Dermis lymphatic vessel endothelial cell (primary cell): ENCODE data around the gene PSMA7. TPM values are rescaled to one million over a fixed set of nuclear protein-coding genes. Genes with fewer than 3 reads are reported as not detected.

Source experiments
- total RNA-seq: library from RNA; depleted of rRNA; stranded (reverse); fragments of >200 nt; gene quantifications from 2 replicates; pipeline ENCODE4 v1.2.1, GENCODE V29; 2014

PSMA7 gene
- 313 and 348 TPM in 2 replicates for total RNA-seq

DNA sequence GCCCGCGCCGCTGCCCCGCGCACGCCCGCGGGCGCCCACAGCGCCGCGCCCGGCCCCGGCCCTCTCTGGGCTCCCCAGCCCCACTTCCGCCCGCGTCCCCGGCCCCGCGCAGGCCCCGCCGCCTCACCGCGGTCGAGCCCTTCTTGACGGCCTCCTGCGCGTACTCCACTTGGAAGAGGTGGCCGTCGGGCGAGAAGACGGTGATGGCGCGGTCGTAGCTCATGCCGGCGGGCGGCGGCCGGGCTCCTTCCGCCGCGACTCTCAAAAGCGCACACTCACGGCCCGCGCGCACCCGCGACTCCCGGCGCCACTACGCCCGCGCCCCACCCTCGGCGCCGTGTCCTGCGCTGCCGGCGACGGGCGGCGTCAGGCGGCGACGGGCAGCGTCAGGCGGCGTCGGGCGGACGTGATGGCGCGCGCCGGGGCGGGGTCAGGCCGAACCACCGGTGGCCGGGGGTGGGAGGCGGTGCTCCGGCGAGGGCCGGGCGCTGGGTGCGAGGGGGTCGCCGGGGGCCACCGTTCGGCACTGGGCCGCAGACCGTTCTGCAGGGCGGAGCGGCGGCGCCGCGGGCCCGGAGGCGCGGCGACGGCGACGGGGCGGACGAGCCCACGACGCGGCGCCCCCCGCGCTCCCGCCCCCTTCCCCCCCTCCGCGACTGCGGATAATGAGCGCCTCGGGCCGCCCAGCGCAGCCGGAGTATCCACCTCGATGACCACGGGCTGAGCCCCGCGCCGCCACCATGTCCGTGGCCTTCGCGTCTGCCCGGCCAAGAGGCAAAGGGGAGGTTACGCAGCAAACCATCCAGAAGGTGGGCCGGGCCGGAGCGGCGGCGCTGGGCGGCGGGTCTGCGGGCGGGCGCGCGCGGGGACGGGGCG lies at the start of gene PSMA7, which contains the start of gene SS18L1:
TSS of gene PSMA7 (minus strand) at position 314 of the 876 bp plus-strand sequence. CDS start at position 223, 91 bp downstream.
TSS of gene SS18L1 (plus strand) at position 689 of the 876 bp plus-strand sequence. CDS start at position 741, 52 bp downstream.

DNA sequence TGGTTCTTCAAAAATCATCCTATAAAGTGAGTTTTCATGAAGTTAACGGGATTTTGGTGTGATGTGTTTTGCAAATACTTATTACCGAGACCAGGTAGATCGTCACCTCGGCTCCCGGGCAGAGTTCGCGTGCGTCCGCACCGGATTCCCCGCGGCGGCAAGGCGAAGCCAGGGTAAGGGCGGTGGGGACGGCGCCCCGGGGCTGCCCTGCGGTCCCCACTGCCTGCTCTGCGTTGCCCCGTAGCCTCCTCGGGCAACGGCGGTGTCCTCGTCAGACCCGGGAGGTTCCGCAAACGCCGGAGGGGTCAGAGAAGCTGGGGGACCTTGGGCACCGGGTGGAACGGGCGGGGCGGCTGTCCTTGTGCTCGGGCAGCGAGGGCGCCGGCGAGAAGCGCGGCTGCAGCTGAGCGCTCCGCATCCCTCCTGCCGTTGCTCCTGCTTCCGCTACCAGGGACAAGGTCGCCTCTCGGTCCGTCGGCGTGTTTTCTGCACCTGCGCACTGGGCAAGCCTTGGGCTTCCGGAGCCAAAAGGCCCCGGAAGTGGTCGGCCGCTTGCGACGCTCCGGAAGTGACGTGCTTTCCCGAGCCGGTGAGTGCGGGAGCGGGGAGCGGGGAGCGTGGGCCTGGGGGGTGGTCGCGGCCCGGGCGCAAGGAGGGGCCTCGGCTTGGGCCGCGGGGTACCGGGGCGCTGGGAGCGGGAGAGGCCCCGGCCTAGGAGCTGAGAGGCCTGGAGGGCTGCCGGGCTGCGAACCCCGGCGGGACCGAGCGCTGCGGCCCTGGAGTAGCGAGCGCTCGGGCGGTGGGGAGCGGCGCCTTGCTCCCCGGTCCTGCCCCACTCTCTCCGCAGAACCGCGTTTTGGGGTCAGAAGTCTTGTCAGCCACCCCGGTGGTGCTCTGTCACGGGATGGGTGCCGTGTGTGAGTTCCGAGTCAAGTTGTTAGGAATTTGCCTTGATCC lies 39.6 kb upstream of the PSMA7 start, which contains the start of gene MTG2:
TSS of gene MTG2 (plus strand) at position 560 of the 957 bp plus-strand sequence. CDS start 10,393 bp downstream, outside the sequence.

DNA sequence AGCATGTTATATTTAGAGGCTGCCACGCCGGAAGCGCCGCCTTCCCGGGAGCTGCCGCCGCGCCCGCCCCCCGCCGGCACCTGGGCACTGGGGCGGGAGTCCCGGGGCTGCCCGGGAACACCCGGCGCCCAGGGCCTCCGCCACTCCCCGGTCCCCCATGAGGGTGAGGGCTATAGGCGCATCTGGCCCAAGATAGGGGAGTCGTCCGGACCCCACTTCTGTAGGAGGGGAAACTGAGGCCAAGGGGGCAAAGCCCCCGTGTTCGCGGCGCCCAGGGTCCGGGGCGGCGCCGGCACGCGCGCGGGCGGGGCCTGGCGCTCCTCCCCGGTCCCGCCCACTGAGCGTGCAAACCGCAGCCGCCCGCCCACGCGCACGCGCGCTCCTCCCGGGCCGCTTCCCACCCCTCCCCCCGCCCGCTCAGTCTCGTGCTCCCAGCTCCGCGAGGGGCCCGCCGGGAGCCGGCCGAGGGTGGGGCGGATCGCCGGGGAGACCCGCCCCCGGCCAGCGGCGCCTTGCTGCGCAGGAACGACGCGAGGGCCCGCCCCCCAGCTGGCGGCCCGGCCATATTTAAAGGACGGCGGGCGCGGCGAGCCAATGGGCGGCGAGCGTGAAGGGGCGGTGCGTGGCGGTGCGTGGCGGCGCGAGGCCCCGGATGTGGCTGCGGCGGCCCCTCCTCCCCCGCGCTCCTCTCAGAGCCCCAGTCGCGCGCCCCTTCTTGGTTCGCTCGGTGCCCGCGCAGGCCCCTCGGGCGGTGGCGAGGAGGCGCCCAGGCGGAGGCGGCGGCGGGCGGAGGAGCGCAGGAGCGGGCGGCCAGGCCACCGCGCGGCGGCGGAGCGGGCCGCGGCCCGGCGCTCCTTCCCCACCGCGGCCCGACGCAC lies 21.2 kb downstream of the PSMA7 start, which contains the start of gene LSM14B:
TSS of gene LSM14B (plus strand) at position 700 of the 878 bp plus-strand sequence. CDS start 192 bp downstream, outside the sequence.

Other genes starting within 250 kb of the PSMA7 start
- gene TAF4, start 77.5 kb downstream of the PSMA7 start, total RNA-seq = 2.3 and 3.4 TPM in 2 replicates
- gene LSM14B, start 20.9 kb downstream of the PSMA7 start, total RNA-seq = 24.9 and 26.8 TPM in 2 replicates
- gene SS18L1, start 375 bp upstream of the PSMA7 start, total RNA-seq = 8.7 and 10.3 TPM in 2 replicates
- gene MTG2, start 39.6 kb upstream of the PSMA7 start, total RNA-seq = 10.6 and 13.9 TPM in 2 replicates
- not detected in 2 replicates for gene HRH3, start 76.9 kb upstream of the PSMA7 start, total RNA-seq
- gene OSBPL2, start 95.1 kb upstream of the PSMA7 start, total RNA-seq = 27.4 and 35.2 TPM in 2 replicates
- 78.7 and 79.5 TPM in 2 replicates for gene ADRM1, start 159.6 kb upstream of the PSMA7 start, total RNA-seq
- 7.9 and 8.2 TPM in 2 replicates for gene LAMA5, start 223.9 kb upstream of the PSMA7 start, total RNA-seq
- gene RPS21, start 243.7 kb upstream of the PSMA7 start, total RNA-seq = 889 and 1,590 TPM in 2 replicates